GM23338 (cell line): ENCODE measurements around the gene HOXD8. TPM values are rescaled to one million over a fixed set of nuclear protein-coding genes. Genes with fewer than 3 reads are reported as not detected.

Source experiments
- ATAC-seq: fragments of 200-7000 bp; cut with Tn5 transposase; 3 replicates; pipeline ENCODE4 v1.9.1; 2020
- DNase-seq: peaks from one replicate; pipeline ENCODE4 v3.0.0-alpha.2; 2015; ENCODE audit warnings: low spot score
- H2AFZ ChIP-seq: fragments of 200-600 bp; sonication (generic); 2 replicates; pipeline ENCODE4 v1.8.0; 2016; ENCODE audit warnings: antibody characterized with exemption, mild to moderate bottlenecking, moderate library complexity
- H3F3A ChIP-seq: fragments of 200-600 bp; sonication (generic); replicated peaks from 2 replicates; pipeline ENCODE4 v1.8.0; 2017; ENCODE audit warnings: antibody characterized with exemption, mixed run types, low read depth
- H3K27ac ChIP-seq: fragments of 200-600 bp; sonication (generic); 2 replicates; pipeline ENCODE4 v1.6.1; 2016; ENCODE audit warnings: low read depth
- H3K27me3 ChIP-seq: fragments of 200-600 bp; sonication (generic); 2 replicates; pipeline ENCODE4 v1.8.0; 2016; ENCODE audit warnings: mild to moderate bottlenecking, mixed run types, moderate library complexity; ENCODE audit not compliant: insufficient read depth
- H3K36me3 ChIP-seq: fragments of 200-600 bp; sonication (generic); 2 replicates; pipeline ENCODE4 v1.8.0; 2016; ENCODE audit warnings: mild to moderate bottlenecking; ENCODE audit not compliant: insufficient read depth
- H3K4me1 ChIP-seq: fragments of 200-600 bp; sonication (generic); 2 replicates; pipeline ENCODE4 v1.8.0; 2016; ENCODE audit warnings: mild to moderate bottlenecking, moderate library complexity; ENCODE audit not compliant: insufficient read depth
- H3K4me2 ChIP-seq: fragments of 200-600 bp; sonication (generic); 2 replicates; pipeline ENCODE4 v1.7.1; 2017; ENCODE audit warnings: mixed run types
- H3K4me3 ChIP-seq: fragments of 200-600 bp; sonication (generic); 2 replicates; pipeline ENCODE4 v1.6.1; 2016; ENCODE audit warnings: mixed run types
- H3K79me2 ChIP-seq: fragments of 200-600 bp; sonication (generic); replicated peaks from 2 replicates; pipeline ENCODE4 v1.8.0; 2017; ENCODE audit warnings: mild to moderate bottlenecking; ENCODE audit not compliant: insufficient read depth
- H3K9me2 ChIP-seq: fragments of 200-600 bp; sonication (generic); 2 replicates; pipeline ENCODE4 v1.8.0; 2017; ENCODE audit not compliant: insufficient read depth
- H4K20me1 ChIP-seq: fragments of 200-600 bp; sonication (generic); replicated peaks from 2 replicates; pipeline ENCODE4 v1.8.0; 2017; ENCODE audit warnings: mild to moderate bottlenecking; ENCODE audit not compliant: insufficient read depth
- H3K27ac Mint-ChIP-seq: 2 replicates; pipeline ENCODE4 v1.8.0; 2020; ENCODE audit warnings: inconsistent platforms, mild to moderate bottlenecking, moderate library complexity, mixed read lengths
- H3K27me3 Mint-ChIP-seq: 3 replicates; pipeline ENCODE4 v1.8.0; 2022; ENCODE audit warnings: low read depth, mild to moderate bottlenecking, moderate library complexity, mixed read lengths, inconsistent platforms; ENCODE audit not compliant: insufficient read depth, poor library complexity
- H3K36me3 Mint-ChIP-seq: 3 replicates; pipeline ENCODE4 v1.8.0; 2021; ENCODE audit warnings: low read depth, mild to moderate bottlenecking, inconsistent platforms, moderate library complexity, mixed read lengths
- H3K4me1 Mint-ChIP-seq: 3 replicates; pipeline ENCODE4 v1.8.0; 2020; ENCODE audit warnings: mild to moderate bottlenecking, inconsistent platforms, mixed read lengths
- H3K4me3 Mint-ChIP-seq: 3 replicates; pipeline ENCODE4 v1.8.0; 2021; ENCODE audit warnings: moderate library complexity, mild to moderate bottlenecking, inconsistent platforms, mixed read lengths
- H3K9me3 Mint-ChIP-seq: 3 replicates; pipeline ENCODE4 v1.8.0; 2020; ENCODE audit warnings: moderate library complexity, mild to moderate bottlenecking, inconsistent platforms, mixed read lengths
- CTCF ChIP-seq, 2 experiments: fragments of 200-600 bp in 1 of 2; sonication (generic) in 1 of 2; conservative IDR thresholded peaks; 2 replicates each; pipeline versions ENCODE4 v1.5.1 to v1.6.1; 2016 to 2017; ENCODE audit warnings: antibody characterized with exemption in 2 of 2, low read depth in 2 of 2, mild to moderate bottlenecking in 2 of 2, moderate library complexity in 1 of 2
- EZH2 ChIP-seq: fragments of 200-600 bp; sonication (generic); IDR thresholded peaks from one replicate; pipeline ENCODE4 v1.8.0; 2017; ENCODE audit warnings: antibody characterized with exemption, mild to moderate bottlenecking, low read depth; ENCODE audit not compliant: unreplicated experiment
- EZH2phosphoT487 ChIP-seq: fragments of 200-600 bp; sonication (generic); IDR thresholded peaks from one replicate; pipeline ENCODE4 v1.8.1; 2018; ENCODE audit warnings: antibody characterized with exemption; ENCODE audit not compliant: unreplicated experiment
- JUNB ChIP-seq: IDR thresholded peaks from one replicate; pipeline ENCODE4 v1.6.1; 2016; ENCODE audit warnings: antibody characterized with exemption; ENCODE audit not compliant: unreplicated experiment
- NANOG ChIP-seq: IDR thresholded peaks from 2 replicates; pipeline ENCODE4 v1.6.1; 2016; ENCODE audit warnings: antibody characterized with exemption, borderline replicate concordance
- polyA plus RNA-seq: library from polyadenylated mRNA; unstranded; fragments of >200 nt; fragmentation: Nextera tagmentation; extraction: Ambion mirVana; gene quantifications from 2 replicates; pipeline ENCODE4 v1.2.1, GENCODE V29; 2016
- total RNA-seq: library from RNA; depleted of rRNA; stranded (reverse); fragments of >200 nt; shearing (Covaris generic); gene quantifications from 2 replicates; pipeline ENCODE4 v1.2.3, GENCODE V29; 2014

The HOXD8 gene
- total and polyA plus RNA-seq, 2 experiments from 2014 or later, result not detected

- Mint-ChIP-seq H3K36me3 (no peaks in the 10 kb centered on the region), H3K4me3 (peak overlapping the region; percentile 71), H3K9me3 (peaks cover 2% of the 10 kb centered on the region; the same call in 2 of the 3 replicates), H3K4me1 (peaks cover 44% of the 10 kb centered on the region), H3K27me3 (peaks cover 100% of the 10 kb centered on the region), H3K27ac (no peak overlapping the region)
- TF ChIP-seq EZH2, result peak; percentile 97
- peak; percentile 92 for TF ChIP-seq EZH2phosphoT487
- no peak for TF ChIP-seq JUNB
- peak; percentile 6 for ATAC-seq
- no peaks in the 10 kb centered on the region for H3K9me2 ChIP-seq
- peaks cover 100% of the 10 kb centered on the region for H3K27me3 ChIP-seq
- H3K36me3 ChIP-seq, result no peaks in the 10 kb centered on the region; the same call in 1 of the 2 replicates
- peak; percentile 56 for DNase-seq
- H3F3A ChIP-seq, result peaks cover 27% of the 10 kb centered on the region
- H3K4me1 ChIP-seq, result peaks cover 44% of the 10 kb centered on the region
- H3K4me3 ChIP-seq, result peak overlapping the region; percentile 49
- H4K20me1 ChIP-seq, result peaks cover 45% of the 10 kb centered on the region
- peak overlapping the region; percentile 93 for H2AFZ ChIP-seq
- no peaks in the 10 kb centered on the region for H3K79me2 ChIP-seq
- peak overlapping the region; percentile 75 for H3K4me2 ChIP-seq
- no peak overlapping the region for H3K27ac ChIP-seq
These were observed 42.7 kb downstream of the HOXD8 start for GRCh38 chr2:176172007-176172894.

GRCh38 chr2:176172895-176173566, 43.5 kb downstream of the HOXD8 start:
- ATAC-seq, result no peak
- no peaks in the 10 kb centered on the region for H3K36me3 Mint-ChIP-seq
- H3K27me3 ChIP-seq, result peaks cover 100% of the 10 kb centered on the region
- H3K27me3 Mint-ChIP-seq, result peaks cover 100% of the 10 kb centered on the region
- no peak overlapping the region for H3K27ac ChIP-seq
- no peak overlapping the region for H3K27ac Mint-ChIP-seq
- H3K9me3 Mint-ChIP-seq, result peaks cover 3% of the 10 kb centered on the region; the same call in 2 of the 3 replicates
- no peak for DNase-seq
- no peaks in the 10 kb centered on the region for H3K9me2 ChIP-seq
- no peak overlapping the region for H2AFZ ChIP-seq
- H3K4me2 ChIP-seq, result no peak overlapping the region
- no peaks in the 10 kb centered on the region for H3K79me2 ChIP-seq
- peak overlapping the region; percentile 38 for H3K4me3 Mint-ChIP-seq
- peak overlapping the region; percentile 49; the same call in 1 of the 2 replicates for H3K4me3 ChIP-seq
- H3K36me3 ChIP-seq, result no peaks in the 10 kb centered on the region; the same call in 1 of the 2 replicates
- H3F3A ChIP-seq, result peaks cover 34% of the 10 kb centered on the region
- TF ChIP-seq NANOG, result no peak
- peak; percentile 80 for TF ChIP-seq EZH2
- H4K20me1 ChIP-seq, result peaks cover 42% of the 10 kb centered on the region
- peaks cover 51% of the 10 kb centered on the region for H3K4me1 Mint-ChIP-seq
- H3K4me1 ChIP-seq, result peaks cover 48% of the 10 kb centered on the region

GRCh38 chr2:176173567-176174381, 44.3 kb downstream of the HOXD8 start:
- Histone ChIP-seq H3K27me3 (peaks cover 100% of the 10 kb centered on the region), H3K36me3 (no peaks in the 10 kb centered on the region; the same call in 1 of the 2 replicates), H3K4me3 (no peak overlapping the region), H3F3A (peaks cover 39% of the 10 kb centered on the region), H3K79me2 (no peaks in the 10 kb centered on the region), H2AFZ (no peak overlapping the region), H4K20me1 (peaks cover 42% of the 10 kb centered on the region), H3K4me1 (peaks cover 51% of the 10 kb centered on the region), H3K9me2 (no peaks in the 10 kb centered on the region), H3K27ac (no peak overlapping the region), H3K4me2 (peak overlapping the region; percentile 84; the same call in 1 of the 2 replicates)
- Mint-ChIP-seq H3K9me3 (peaks cover 3% of the 10 kb centered on the region; the same call in 2 of the 3 replicates), H3K27me3 (peaks cover 100% of the 10 kb centered on the region), H3K36me3 (no peaks in the 10 kb centered on the region), H3K4me3 (peak overlapping the region; percentile 68; the same call in 1 of the 3 replicates), H3K27ac (no peak overlapping the region), H3K4me1 (peaks cover 53% of the 10 kb centered on the region)
- DNase-seq (no peak), ATAC-seq (no peak)
- no peak for TF ChIP-seq CTCF (conservative IDR thresholded peaks at IDR 0.05; ENCODE audit: low read depth in 2 of 2)
- peak; percentile 16 for TF ChIP-seq EZH2
- TF ChIP-seq NANOG, result no peak
